Cortex of kidney (tissue), 1 donor: ENCODE results near the gene GBP7.
"Not testable (repeated sequence)": the region's sequence is repeated elsewhere in the genome, so short reads cannot be mapped to it uniquely, and the experiment has no call there.

Experiments
- DNase-seq: peaks from one replicate; lab custom pipeline; 2025; lab: John Stamatoyannopoulos, UW

The GBP7 gene

DNA sequence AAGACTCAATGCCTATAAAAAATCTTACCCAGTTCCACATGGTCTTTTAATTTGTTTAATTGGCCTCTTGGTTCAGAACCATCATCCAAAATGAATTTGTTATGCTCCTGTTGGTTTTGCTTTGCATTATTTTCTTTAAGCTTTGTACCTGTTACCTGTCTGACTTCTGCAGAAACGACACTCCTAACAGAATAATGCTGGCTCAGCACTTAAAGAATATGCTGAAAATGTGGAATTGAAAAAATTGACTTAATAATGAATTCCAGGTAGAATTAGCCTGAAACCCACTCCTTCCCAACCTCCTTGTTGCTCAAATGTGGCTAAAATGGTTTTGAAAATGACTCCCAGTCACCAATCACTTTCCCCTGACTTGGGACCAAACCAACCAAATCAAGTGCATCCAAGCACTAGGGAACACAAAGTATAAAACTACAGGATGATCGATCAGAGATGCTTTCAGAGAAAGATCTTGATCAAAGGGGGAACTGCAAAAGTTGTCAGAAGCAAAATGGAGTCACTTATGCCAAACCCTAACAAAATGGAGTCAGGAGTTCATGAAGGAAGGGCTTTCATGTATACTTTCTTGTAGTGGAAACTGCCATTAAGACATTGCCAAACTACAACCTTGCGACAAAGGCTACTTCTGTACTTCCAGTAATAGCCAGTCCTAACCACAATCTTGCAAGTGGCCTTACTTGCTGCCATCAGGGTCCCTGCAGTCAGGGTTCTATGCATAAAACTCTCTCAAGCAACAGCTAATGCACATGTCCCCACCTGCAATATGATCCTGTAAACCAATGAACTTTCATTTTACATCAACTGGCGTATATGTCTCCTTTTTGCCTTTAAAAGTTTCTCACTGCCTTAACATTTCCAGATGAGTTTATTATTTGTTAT lies 5.4 kb downstream of the GBP7 start:
- DNase-seq = no peak

DNA sequence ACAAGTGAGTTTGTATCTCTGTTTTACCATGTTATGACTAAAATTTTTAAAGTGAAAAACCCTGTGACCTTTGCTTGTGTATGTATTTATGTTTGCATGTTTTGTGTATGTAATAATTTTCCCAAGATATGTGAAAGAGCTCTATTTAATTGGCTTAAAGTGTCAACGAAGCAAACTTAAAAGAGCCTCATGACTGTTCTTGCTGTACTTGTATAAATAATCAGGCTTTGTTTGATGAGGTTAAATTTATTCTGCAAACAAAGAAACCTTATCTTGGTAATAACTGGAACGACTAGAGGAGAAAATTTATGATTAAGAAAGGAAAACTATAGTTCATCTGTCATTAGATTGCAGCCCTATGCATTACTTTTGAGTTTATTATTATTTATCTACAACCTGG lies 6.6 kb downstream of the GBP7 start:
- no peak for DNase-seq

DNA sequence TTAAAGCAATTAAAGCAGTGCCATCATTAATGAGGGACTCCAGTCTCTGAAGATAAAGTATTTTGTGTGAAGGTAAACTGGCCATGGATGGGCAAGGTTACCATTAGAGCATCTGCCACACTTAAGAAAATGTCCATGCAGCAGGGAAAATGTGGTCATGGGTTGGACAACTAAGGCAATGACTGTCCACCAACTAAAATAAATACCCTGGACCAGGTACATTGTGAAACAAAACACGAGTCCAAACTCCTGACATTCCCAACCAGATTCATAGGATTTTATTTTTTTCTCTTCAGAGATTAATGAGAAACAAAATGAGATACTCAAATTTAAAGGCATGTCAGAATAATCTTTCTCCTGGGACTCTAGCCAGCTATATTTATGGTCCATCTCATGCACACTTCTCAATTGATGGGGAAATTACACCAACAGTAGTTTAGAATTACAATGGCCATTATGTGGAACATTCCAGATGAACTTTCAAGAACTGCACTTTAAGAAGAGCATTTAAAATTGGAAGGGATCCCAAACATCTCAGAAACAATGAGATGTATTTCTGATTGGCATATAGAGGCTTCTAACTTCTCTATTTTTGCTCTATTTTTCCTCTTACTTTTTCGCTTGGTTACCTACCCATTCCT lies 8.1 kb downstream of the GBP7 start:
- DNase-seq = no peak

DNA sequence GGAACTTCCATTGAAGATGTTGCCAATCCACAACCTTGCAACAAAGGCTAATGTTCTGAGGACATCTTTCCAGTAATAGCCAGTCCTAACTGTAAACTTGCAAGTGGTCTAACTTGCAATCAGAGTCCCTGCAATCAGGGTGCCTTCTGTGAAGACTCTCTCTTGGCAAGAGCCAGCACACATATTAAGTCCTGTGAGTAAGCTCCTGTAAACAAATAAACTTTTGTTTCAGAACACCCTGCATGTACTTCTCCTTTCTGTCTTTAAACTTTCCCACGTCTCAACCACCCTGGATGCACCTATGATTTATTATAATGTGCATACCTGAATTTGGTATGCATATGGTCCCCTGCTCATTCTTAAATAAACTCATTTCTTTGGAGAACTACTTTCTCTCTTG lies 9.1 kb downstream of the GBP7 start:
- no peak for DNase-seq

DNA sequence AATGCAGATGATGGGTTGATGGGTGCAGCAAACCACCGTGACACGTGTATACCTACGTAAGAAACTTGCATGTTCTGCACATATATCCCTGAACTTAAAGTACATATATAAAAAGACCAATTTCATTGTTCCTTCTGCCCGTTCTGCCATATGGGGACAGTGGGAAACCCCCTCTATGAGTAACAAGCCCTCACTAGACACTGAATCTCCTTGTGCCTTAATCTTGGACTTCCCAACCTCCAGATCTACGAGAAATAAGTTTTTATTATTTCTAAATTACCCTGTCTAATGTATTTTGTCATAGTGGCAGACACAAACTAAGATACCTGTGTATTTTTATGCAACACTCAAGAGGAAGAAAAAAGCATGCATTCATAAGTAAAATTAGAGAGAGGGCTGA lies 10.0 kb downstream of the GBP7 start:
- DNase-seq = no peak

DNA sequence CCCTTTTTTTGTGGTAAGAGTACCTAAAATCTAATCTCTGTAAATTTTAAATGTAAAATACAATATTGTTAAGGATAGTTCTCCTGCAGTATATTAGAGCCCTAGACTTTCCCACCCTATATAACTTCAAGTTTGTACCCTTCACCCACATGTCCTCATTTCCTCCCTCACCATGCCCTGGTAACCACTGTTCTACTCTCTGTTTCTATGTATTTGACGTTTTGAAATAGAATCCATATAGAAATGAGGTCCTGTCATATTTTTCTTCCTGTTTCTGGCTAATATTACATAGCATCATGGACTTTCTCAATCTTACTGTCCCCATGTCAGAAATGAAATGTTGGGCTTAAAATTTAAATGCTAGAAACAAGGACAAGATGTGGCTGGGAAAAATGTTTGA lies 24.8 kb downstream of the GBP7 start:
- no peak for DNase-seq

DNA sequence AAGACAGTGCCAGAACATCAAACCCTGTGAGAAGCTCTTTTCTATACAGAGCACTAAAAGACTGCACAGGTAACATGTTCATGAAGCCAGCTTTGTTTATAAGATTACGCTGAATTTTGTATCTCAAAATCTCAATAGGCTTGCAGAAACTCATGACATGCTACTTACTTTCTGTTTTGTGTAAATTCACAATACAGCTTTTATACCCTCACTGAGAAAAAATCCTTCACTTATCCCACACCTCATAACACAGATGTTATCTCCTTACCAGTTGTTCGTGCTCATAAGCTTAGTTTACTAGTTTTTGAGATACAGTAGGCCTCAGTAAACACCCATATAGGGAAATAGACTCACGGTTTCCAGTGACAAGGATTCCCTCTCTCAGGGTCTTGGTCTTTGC lies 25.8 kb downstream of the GBP7 start:
- DNase-seq = no peak

DNA sequence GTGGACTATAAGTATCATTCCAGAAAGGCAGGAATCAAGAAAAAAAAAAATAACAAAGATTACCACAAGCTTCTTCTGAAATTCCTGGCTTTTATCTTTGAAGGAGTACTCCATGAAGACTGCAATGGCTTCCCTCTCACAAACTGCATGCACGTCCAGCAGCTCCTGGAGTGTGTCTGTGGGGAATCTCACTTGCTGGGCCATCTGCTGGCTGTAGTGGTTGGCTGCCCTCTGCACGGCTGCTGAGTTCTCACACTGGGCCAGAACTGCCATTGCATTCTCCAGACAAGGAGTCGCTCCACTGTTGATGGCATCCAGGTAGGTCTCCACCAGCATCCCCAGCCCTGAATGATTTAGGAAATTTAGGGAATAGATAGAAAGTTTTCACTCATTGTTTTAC lies 26.6 kb downstream of the GBP7 start:
- no peak for DNase-seq

DNA sequence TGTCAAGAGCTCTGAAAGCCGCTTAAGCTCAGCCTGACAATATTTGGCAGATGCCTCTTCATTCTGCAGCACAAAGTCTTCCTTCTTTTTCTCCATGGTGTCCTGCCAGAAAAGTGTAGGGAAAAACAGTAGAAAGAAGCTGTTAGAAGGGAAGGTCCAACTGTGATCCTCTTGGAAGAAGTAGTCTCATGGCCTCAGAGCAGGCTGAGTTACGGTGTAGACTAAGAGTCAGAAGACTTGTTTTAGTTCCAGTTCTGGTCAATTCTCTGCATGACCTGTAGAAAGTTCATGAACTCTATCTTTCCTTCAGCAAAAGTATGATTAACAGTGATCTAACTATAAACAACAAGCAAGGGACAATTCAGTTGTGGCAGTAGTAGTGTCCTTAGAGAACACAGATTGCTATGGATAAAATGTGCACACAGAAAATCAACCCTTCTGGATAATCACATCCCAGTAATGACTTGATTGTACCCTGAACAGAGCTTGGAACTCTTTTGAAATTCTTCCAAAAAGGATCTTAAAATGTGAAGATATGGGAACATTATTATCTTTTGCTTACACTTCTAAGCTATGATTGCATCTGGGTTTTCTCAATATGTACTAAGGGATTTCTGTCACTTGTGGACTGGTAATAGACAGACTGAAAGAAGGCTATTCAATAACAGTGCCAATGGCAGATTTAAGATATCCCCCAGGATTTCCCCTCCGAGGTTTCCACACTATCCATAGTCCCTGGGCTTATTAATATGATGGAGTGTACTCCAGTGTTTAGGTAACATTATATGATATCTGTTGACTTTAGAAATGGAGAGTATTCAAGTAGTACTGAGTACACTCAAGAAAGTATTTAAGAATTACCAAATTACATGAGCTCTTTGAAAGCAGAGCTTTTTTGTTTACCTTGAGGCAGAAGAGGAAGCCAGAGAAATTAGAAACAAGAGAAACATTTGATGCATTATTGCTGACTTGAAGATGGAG lies 27.8 kb downstream of the GBP7 start:
- DNase-seq = no peak

DNA sequence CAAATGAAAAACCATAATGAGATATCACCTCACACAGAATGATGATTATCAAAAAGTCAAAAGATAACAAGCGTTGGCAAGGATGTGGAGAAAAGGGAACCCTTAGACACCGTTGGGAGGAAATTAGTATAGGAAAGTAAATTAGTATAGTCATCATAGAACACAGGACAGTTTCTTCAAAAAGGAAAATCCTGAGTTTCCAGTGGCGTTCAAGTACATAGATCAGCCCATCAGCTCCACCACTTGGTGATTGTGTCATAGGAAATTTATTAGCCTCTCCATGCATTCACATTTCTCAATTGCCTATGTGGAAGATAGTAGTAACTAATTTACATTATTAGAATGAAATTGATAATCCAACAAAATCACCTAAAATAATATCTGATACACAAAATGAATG lies 29.1 kb downstream of the GBP7 start:
- no peak for DNase-seq

DNA sequence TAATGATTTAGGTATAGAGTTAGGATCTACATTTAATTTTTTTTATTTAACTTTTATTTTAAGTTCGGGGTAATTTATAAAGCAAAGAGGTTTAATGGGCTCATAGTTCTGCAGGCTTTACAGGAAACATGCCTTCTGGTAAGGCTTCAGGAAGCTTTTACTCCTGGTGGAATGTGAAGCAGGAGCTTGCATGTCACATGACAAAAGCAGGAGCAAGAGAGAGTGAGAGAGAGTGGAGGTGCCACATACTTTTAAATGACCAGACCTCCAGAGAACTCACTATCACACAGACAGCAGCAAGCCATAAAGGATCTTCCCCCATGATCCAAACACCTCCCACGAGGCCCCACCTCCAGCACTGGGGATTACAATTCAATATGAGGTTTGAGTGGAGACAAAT lies 32.3 kb downstream of the GBP7 start:
- DNase-seq = no peak

DNA sequence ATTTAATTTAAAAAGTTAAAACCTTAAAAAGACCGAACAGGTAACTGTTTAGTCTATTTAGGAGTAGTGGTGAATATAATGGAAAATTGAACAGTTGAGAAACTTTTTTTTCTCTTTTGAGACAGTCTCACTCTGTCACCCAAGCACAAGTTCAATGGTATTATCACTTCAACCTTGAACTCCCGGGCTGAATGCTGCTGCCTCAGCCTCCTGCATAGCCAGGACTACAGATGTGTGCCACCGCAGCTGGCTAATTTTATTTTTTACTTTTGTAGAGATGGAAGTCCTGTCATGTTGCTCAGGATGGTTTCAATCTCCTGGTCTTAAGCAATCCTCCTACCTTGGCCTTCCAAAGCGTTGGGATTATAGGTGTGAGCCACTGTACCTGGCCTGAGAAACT lies 33.6 kb downstream of the GBP7 start:
- DNase-seq = no peak

DNA sequence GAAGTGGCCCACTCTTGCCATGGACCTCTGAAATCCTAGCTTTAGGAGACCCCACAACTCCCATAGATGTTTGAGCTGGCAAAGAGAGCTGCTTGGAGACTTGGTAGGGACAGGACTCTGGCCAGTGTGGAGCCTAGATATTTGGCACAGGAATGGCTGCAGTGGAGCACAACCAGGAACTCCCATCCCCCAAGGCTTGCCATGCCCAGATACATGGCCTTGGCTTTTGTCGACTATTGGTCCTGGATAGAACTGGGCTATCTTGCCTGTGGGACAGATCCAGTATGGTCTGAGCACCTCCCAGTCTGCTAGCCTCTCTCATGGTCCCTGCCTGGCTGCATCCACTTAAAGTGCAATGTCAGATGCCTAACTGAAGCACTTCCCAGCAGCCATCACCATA lies 42.1 kb downstream of the GBP7 start:
- DNase-seq = no peak

DNA sequence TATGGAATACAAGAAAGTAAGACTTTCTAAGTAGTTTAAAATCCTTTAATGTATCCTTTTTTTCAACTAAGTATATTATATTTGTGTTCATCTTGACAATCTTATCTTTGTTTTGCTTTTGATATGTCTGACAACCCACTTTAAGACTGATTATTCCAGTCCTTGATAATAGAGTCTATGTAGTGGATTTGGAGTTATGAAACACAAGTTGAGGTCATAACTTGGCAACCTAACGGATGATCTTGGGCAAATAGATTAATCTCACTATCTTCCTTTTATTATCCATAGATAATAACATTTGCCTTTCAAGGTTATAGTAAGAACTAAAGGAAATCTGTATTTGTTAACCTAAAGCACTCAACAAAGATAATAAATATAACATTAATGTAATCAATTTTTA lies 45.1 kb downstream of the GBP7 start:
- no peak for DNase-seq

DNA sequence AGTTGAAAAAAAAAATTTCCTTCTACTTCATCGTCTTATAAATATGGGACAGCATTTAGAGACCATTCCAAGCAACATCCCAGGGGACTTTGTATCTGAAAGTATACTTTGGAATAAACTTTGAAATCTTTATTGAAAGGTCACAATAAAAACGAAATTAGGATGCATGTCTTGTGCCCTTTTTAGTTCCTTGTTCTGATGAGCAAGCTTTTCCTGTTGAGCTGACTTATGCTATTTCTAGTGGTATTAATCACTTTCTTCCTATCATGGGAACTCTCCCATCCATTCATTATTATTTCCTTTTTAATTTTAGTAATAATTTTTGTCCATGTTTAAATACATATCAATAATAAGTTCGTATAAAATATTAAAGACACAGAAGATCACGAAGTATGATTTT lies 45.9 kb downstream of the GBP7 start:
- no peak for DNase-seq

DNA sequence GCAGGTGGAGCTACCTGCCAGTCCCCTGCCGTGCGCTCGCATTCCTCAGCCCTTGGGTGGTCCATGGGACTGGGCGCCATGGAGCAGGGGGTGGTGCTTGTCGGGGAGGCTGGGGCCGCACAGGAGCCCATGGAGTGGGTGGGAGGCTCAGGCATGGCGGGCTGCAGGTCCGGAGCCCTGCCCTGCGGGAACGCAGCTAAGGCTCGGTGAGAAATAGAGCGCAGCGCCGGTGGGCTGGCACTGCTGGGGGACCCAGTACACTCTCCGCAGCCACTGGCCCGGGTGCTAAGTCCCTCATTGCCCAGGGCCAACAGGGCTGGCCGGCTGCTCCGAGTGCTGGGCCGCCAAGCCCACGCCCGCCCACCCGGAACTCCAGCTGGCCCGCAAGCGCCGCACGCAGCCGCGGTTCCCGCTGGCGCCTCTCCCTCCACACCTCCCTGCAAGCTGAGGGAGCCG lies 47.8 kb downstream of the GBP7 start:
- not testable (repeated sequence) for DNase-seq

DNA sequence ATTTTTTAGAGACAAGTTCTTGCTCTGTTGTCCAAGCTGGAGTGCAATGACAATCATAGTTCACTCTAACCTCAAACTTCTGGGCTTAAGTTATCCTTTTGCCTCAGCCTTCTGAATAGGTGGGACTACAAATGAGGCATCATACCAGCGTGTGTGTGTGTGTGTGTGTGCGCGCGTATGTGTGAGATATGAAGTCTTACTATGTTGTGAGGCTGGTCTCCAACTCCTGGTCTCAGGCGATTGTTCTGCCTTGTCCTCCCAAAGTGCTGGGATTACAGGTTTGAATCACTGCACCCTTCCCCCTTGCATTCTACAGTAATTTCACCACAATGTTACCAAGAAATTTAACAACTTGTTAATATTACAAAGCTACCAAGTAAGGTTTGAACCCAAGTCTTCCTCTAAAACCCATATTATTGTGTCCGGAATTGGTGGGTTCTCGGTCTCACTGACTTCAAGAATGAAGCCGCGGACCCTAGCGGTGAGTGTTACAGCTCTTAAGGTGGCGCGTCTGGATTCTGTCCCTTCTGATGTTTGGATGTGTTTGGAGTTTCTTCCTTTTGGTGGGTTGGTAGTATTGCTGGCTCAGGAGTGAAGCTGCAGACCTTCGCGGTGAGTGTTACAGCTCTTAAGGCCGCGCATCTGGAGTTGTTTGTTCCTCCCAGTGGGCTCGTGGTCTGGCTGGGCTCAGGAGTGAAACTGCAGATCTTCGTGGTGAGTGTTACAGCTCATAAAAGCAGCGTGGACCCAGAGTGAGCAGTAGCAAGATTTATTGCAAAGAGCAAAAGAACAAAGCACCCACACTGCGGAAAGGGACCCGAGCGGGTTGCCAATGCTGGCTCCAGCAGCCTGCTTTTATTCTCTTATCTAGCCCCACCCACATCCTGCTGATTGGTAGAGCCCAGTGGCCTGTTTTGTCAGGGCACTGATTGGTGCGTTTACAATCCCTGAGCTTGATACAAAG lies 48.9 kb downstream of the GBP7 start:
- not testable (repeated sequence) for DNase-seq

DNA sequence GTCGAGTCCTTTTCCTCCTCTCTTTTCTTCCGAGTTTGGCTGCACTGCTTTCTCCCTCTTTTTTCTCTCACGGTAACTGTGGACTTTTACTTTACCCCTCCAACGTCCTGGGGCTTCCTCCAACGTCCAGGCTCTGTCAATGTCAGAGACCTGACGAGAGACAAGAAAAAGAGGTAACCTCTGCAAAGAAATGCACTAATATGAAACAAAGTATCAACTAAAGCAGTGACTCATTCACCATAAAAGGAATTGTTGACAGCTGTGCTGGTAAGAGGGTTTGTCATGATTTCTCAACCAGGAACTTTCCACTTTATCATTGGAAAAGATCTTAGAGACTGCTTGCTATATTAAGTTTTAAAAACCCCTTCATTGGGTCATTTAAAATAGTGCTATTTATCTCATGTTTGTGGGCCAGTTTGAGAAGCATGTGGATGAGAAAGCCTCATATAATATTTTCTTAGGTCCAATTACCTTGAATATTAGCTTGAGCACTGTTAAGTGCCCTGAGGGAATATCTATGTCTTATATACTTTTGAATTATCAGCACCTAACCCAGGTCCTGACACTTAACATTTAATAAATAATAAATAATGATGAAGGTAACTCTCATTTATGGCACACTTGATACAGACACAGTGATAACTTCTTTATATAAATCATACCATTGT lies 49.8 kb downstream of the GBP7 start, which contains the start of gene GBP2:
GBP2 (minus strand) TSS at position 202 of the 668 bp plus-strand sequence. CDS start 4,148 bp downstream, outside the sequence.
- no peak for DNase-seq

DNA sequence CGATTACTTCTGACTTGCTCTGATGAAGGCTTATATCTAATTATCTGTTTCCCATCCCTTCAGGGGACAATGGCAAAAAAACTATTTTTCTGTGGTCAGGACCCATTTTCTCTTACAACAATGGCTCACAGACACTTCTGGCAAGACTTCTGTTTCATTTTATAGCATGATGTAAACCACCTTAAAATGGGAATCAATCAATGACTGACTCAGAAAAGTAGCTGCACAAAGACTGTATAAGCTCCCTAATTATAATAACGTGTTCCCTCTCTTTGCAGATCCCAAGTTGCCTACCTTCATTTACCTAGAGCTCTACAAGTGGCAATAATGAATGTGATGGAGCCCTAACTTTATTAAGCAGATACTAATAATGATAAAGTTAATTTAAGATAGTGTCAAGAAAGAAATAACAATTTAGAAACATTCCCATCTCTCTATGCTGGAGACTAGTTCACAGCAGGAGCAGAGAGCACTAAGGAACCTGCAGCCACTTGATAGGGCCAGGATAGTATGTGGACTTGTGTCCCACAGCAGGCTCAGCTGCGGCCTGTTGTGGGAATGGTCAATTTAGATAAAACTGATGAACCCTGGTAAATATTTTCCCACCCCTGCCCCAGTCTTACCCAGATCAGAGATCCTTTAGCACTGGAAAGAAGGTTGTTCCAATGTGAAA lies 50.4 kb downstream of the GBP7 start:
- DNase-seq = no peak

DNA sequence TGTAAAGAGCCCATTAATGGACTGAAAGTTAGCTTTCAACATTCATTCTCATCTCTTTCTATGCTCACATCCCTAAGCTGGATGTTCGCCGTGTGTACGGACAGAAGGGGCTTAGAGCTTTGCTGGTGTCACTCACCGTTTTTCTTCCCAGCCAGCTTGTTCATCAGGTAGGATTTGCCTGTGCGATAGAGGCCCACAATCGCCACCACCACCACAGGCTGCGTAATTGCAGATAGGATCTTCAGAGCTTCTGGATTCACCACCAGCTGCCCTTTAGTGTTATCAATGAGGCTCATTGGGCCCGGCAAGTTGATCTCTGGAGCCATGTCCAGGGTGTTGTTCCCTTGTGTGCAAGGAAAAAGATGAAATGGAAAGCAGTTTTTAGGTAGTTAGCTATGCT lies 54.2 kb downstream of the GBP7 start:
- no peak for DNase-seq
